SJCRH30 (cell line): Measurements from ENCODE around the gene PM20D1. TPM values are rescaled to one million over a fixed set of nuclear protein-coding genes. Genes with fewer than 3 reads are reported as not detected.

Experiments used
- DNase-seq, 2 experiments: peaks; one replicate each; pipeline ENCODE4 v3.0.0-alpha.2; 2015 to 2020
- H3K27ac ChIP-seq: fragments of 250-450 bp; sonication (Bioruptor Pico); 2 replicates; pipeline ENCODE4 v1.5.1; 2020; ENCODE audit warnings: mild to moderate bottlenecking, moderate library complexity
- H3K27me3 ChIP-seq: fragments of 250-450 bp; sonication (Bioruptor Pico); 2 replicates; pipeline ENCODE4 v1.5.1; 2020; ENCODE audit warnings: mild to moderate bottlenecking, moderate library complexity
- H3K36me3 ChIP-seq: fragments of 250-450 bp; sonication (Bioruptor Pico); 2 replicates; pipeline ENCODE4 v1.5.1; 2020; ENCODE audit warnings: mild to moderate bottlenecking, moderate library complexity
- H3K4me1 ChIP-seq: fragments of 250-450 bp; sonication (Bioruptor Pico); 2 replicates; pipeline ENCODE4 v1.5.1; 2020; ENCODE audit warnings: mild to moderate bottlenecking, moderate library complexity
- H3K4me3 ChIP-seq: fragments of 250-450 bp; sonication (Bioruptor Pico); 2 replicates; pipeline ENCODE4 v1.5.1; 2020; ENCODE audit warnings: mild to moderate bottlenecking, moderate library complexity
- H3K9me3 ChIP-seq: fragments of 250-450 bp; sonication (Bioruptor Pico); replicated peaks from 2 replicates; pipeline ENCODE4 v1.5.1; 2020; ENCODE audit warnings: mild to moderate bottlenecking, moderate library complexity
- total RNA-seq: library from RNA; depleted of rRNA; stranded (reverse); fragments of >200 nt; shearing (Covaris generic); gene quantifications from 2 replicates; pipeline ENCODE4 v1.2.3, GENCODE V29; 2014

PM20D1 gene
- total RNA-seq, 1 experiment from 2014 or later = 0.04 TPM

DNA sequence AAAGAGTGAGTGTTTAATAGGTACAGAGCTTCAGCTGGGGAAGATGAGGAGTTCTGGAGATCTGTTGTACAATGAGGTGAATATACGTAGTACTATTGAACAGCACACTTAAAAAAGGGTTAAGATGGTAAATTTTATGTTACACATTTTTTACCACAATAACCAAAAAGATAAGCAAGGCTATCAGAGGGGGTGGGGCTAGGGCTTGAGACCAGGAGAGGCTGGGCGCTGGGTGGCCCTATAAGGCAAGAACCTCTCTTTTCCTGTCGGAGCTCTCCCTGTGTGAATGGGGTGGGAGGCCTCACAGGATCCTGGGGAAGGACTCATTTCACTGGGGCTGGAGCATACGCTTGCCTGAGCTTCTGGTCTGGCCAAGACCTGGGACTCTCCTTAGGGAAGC is 45.9 kb downstream of the PM20D1 start:
- no peak overlapping the region for H3K4me3 ChIP-seq
- no peak overlapping the region for H3K27ac ChIP-seq
- peaks cover 19% of the 10 kb centered on the region for H3K36me3 ChIP-seq
- H3K4me1 ChIP-seq = no peaks in the 10 kb centered on the region
- H3K9me3 ChIP-seq = no peaks in the 10 kb centered on the region
- H3K27me3 ChIP-seq = no peaks in the 10 kb centered on the region
- no peak for DNase-seq

DNA sequence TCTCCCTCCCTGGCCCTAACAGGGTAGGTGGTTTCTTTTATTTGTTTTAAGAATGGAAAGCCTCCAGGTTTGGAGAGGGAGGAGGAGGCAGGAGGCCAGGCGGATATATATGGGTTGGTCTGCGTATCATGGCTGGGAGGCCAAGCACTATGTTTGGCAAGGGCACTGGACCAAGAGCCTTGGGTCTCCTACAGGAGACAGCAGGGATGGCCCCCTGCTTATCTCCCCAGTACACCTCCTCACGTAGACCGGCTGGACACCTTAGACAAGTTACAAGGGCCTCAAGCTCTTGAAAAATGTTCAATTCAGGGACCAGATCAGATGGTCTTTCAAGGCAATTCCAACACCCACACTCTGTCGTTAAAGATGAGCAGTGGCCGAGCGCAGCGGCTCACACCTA is 47.9 kb downstream of the PM20D1 start:
- no peaks in the 10 kb centered on the region for H3K9me3 ChIP-seq
- H3K27me3 ChIP-seq = no peaks in the 10 kb centered on the region
- peaks cover 34% of the 10 kb centered on the region for H3K36me3 ChIP-seq
- no peak for DNase-seq
- H3K4me3 ChIP-seq = no peak overlapping the region
- no peaks in the 10 kb centered on the region for H3K4me1 ChIP-seq
- H3K27ac ChIP-seq = no peak overlapping the region

DNA sequence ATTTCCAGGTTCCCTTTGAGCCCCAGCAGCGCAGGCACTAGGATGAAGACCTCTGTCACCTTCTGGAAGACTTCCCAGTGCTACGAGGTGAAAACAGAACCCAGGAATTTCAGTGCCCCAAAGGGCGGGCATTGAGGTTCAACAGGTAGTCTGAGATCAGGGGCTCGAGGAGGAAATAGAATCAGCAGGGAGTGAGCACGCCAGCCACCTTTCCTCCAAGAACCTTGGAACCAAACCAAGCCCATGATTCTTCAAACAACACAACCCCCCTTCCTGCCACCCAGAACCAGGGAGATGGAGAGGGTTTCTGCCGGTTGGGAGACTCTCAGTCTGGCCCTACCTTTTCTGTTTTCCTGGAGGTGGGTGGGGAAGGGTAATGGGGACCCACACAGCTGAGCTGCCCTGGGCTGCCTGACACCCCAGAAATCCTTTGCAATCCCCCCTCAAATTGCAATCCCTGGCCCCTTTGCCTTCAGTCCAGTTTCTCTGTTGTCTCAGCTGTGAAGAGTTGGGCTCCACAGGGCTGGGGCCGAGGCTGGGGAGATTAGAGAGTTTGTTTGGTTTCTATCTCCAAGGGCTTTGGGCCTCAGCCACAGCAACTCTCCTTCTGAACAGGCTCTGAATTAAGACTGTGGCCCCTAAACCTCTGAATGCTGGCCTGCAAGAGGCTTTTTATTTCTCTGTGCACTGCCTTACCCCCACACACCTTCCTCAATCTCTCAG is 48.8 kb downstream of the PM20D1 start:
- Histone ChIP-seq H3K36me3 (peaks cover 41% of the 10 kb centered on the region), H3K27ac (no peak overlapping the region), H3K27me3 (no peaks in the 10 kb centered on the region), H3K4me1 (no peaks in the 10 kb centered on the region), H3K9me3 (no peaks in the 10 kb centered on the region), H3K4me3 (no peak overlapping the region)
- no peak for DNase-seq

DNA sequence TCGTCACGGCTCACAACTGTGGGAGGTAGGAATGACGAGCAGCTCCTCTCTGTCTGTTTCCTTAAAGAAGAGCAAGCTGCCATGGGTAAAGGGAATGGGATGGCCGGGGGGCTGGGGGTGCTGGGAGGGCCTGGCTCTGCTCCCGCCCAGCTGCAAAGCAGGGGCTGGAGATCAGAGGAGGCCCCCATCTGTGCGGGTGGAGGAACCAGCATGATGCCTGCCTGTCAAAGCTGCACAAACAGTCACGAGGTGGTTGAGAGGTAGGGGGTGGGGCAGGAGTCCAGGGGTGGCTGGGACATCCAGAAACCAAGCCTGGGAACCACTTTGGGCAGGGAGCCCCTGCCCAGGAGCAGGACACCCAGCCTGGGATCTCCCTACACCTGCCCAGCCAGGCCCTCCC is 49.5 kb downstream of the PM20D1 start:
- no peaks in the 10 kb centered on the region for H3K27me3 ChIP-seq
- peaks cover 41% of the 10 kb centered on the region for H3K36me3 ChIP-seq
- H3K4me1 ChIP-seq = no peaks in the 10 kb centered on the region
- no peak overlapping the region for H3K27ac ChIP-seq
- DNase-seq = no peak
- H3K9me3 ChIP-seq = no peaks in the 10 kb centered on the region
- no peak overlapping the region for H3K4me3 ChIP-seq

DNA sequence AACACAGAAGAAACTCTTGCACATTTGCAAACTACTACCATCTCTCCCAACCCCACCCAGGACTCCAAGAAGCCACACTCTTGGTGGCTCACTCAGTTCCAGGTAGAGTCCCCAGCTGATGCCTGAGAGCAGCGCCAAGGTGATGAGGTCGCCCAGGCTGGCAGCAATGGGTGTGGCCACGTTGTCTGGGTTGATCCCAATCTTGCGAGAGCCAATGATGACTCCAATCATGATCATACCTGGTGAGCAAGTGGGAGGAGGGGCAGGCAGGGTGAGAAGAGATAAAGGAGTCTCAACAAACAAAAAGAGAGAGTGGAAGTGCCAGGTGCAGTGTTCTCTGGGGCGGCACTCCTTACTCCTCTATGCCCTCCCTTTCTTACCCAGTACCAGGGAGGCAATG is 51.4 kb downstream of the PM20D1 start:
- H3K36me3 ChIP-seq = peaks cover 46% of the 10 kb centered on the region
- DNase-seq = no peak
- H3K4me1 ChIP-seq = peaks cover 3% of the 10 kb centered on the region
- H3K27ac ChIP-seq = no peak overlapping the region
- no peaks in the 10 kb centered on the region for H3K27me3 ChIP-seq
- H3K9me3 ChIP-seq = no peaks in the 10 kb centered on the region
- H3K4me3 ChIP-seq = no peak overlapping the region

DNA sequence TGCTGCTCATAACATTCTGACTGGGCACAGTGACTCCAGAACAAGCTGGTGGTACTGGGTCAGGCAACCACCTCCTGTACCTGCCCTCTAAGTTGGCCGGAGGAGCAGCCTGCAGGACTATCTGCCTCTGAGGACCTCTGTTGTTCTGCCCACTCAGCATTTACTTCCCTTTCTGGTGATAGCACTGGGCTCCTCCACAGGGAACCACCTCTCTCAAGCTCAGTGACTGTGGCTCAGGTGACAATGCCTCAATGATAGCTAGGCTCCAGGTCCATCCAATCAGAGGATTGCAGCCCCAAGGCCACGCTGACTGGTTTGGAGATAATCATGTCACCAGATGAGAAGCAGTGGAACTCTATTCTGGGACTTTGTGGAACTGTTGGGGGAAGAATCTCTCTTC is 52.8 kb downstream of the PM20D1 start:
- peaks cover 46% of the 10 kb centered on the region for H3K36me3 ChIP-seq

DNA sequence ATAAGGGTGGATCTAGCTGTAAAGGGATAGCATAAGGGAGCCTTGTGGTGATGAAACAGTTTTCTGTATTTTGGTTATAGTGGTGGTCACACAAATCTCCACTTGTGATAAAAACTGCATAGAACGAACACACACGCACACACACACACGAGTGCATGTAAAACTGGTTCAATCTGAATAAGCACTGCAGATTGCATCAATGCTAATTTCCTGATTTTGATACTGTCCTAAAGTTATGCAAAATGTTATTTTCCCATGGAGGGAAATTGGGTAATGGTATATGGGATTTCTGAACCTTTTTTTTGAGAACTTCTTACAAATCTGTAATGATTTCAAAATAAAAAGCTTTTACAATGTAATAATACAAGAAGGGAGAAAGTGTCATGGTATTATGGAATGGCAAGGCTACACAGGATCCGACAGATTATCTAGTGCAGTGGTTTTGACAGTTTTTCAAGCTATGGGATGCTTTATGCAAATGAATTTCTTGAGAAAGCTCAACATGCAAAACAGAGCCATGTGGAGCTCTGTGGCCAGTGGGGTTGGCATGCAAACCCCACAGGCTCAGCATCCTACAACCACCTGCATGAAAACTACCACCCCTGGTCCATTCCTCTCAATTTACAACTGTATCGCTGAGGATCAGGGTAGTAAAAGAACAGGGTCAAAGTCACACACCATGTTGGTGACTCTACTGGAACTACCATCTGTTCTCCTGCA is 55.8 kb downstream of the PM20D1 start:
- Histone ChIP-seq H3K9me3 (no peaks in the 10 kb centered on the region), H3K27ac (no peak overlapping the region), H3K4me1 (peaks cover 22% of the 10 kb centered on the region), H3K4me3 (no peak overlapping the region), H3K36me3 (peaks cover 42% of the 10 kb centered on the region), H3K27me3 (no peaks in the 10 kb centered on the region)
- no peak for DNase-seq

More for the DNA sequence above, 52.8 kb downstream of the PM20D1 start:
- Histone ChIP-seq H3K9me3 (no peaks in the 10 kb centered on the region), H3K4me3 (no peak overlapping the region), H3K4me1 (peaks cover 17% of the 10 kb centered on the region), H3K27ac (no peak overlapping the region), H3K27me3 (no peaks in the 10 kb centered on the region)
- no peak for DNase-seq

DNA sequence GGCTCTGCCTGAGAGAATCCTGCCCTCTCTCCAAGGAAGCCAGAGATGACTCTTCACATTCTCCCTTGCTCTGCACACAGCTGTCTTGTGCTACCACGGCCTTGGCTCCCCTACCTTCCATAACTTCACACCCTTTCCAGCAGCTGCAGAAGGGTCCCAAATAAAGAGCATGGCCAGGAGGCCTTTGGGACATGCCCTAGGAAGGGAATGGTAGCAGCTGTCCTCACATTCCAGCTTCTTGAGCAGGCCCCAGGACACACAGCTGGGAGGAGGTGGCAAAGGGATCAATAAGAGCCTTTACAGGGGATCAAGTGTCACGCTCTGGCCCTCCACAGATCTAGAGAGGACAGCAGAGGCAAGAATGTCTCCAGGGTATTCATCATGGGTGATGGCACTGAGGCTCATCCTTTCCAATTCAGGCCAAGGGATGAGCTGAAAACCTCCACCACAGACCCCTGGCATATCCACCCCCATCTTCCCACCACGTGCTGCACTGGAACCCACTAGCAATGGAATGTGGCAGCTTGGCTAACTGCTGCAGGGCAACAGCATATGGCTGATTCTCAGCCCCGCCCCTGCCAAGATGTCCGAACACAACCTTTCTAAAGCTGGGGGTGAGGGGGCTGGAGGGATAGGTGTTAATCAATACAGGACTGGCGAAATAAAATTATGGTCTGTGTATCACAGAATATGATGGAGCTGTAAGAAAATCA is 56.8 kb downstream of the PM20D1 start:
- DNase-seq = peak; percentile 92 to 95
- Histone ChIP-seq H3K4me3 (no peak overlapping the region), H3K9me3 (no peaks in the 10 kb centered on the region), H3K27me3 (no peaks in the 10 kb centered on the region), H3K36me3 (peaks cover 31% of the 10 kb centered on the region), H3K4me1 (peaks cover 22% of the 10 kb centered on the region), H3K27ac (peak overlapping the region; percentile 59)

DNA sequence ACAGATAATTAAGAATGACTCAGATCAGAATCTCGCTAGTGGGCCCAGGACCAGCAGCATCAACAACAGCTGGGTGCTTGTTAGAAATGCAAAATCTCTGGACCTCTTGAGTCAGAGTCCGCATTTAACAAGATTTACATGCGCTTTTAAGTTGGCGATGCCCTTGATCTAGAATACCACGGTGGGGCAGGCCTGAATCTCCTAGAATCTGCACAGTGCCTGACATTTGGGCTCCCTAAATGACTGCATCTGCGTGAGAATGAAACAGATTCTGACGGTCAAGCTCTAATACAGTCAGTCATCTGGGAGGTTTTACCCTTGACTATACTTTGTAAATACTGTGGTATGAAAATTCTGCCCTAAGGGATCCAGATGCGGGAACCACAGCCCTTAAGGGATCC is 57.5 kb downstream of the PM20D1 start:
- no peaks in the 10 kb centered on the region for H3K27me3 ChIP-seq
- peak overlapping the region; percentile 59 for H3K27ac ChIP-seq
- peaks cover 22% of the 10 kb centered on the region for H3K4me1 ChIP-seq
- no peak overlapping the region for H3K4me3 ChIP-seq
- no peak for DNase-seq
- H3K9me3 ChIP-seq = no peaks in the 10 kb centered on the region
- H3K36me3 ChIP-seq = peaks cover 25% of the 10 kb centered on the region

DNA sequence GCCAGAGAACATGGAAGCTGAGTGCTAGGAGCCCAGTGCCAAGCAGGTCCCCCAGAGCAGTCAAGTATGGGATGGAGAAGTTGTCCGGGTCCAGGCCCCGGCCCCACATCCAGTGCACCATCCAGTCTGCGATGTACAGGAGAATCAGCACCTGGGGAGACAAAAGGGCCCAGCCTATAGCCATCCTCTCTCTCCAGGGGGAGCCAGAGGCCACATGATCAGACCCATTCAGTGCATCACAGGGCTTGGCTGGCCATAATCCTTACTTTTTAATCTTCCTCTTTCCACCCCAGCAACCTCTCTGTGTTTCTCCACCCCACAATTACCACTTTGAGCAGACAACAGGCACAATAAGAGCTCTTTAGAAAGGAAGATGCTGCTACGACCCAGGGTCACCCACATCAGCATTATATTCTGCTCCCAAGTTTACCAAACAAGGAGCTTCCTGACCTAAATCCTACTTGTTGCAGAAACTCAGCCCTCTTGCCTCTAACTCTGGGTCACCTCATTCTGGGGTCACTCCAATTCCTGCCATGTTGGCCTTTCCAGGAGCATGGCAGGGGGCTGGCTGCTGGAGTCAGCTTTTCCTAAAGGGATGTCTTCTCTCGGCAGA is 58.3 kb downstream of the PM20D1 start:
- Histone ChIP-seq H3K4me3 (no peak overlapping the region), H3K27ac (no peak overlapping the region), H3K36me3 (peaks cover 17% of the 10 kb centered on the region), H3K9me3 (no peaks in the 10 kb centered on the region), H3K27me3 (no peaks in the 10 kb centered on the region), H3K4me1 (peaks cover 22% of the 10 kb centered on the region)
- DNase-seq = peak; percentile 47 to 76

DNA sequence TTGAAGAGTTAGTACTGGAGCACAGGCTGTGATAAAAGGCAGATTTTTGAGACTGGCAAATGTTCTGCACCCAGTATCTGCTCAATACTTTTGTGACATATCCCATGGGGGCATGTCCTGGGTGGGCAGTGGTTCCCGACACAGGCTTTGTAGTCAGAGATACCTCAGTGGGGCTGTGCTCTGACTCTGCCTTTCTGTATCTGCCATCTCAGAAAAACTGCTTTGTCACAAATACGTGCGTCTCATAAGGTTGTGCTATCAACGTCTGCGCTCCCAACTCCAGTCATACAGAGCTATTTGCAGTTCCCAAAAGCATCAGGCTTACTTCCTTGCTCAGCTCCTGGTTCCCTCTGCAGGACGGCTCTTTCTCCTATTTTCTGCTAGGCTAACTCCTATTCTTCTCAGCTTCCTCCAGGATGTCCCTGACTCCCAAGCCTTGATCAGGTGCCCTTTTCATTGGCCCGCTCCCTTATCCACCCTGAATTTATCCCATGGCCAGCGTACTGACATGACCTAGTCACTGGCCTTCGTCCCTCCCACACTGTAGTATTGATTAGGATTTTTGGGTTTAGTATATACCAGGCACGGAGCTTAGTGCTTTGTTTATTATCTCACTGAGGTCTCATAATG is 62.5 kb downstream of the PM20D1 start:
- H3K4me1 ChIP-seq = peaks cover 7% of the 10 kb centered on the region
- H3K27me3 ChIP-seq = no peaks in the 10 kb centered on the region
- H3K36me3 ChIP-seq = peaks cover 4% of the 10 kb centered on the region
- no peaks in the 10 kb centered on the region for H3K9me3 ChIP-seq
- DNase-seq = no peak
- no peak overlapping the region for H3K27ac ChIP-seq
- no peak overlapping the region for H3K4me3 ChIP-seq

DNA sequence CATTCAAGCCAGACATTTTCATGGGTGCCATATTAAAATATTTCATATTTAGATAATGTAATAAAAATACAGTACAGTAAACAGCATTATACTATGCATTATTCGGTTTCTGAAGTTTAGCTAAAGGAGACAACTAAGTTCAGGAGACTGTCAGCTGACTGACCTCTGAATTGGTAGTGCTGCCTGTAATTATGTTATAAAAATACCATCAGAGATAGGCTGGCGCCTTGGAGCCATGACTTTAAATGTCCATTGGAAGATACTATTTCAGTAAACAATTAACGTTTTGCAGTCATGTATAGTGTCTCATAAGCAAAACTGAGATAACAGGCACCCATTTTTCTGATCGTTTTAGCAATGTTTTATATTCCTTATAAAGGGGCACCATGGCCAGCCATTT is 63.3 kb downstream of the PM20D1 start:
- H3K36me3 ChIP-seq = no peaks in the 10 kb centered on the region
- no peak for DNase-seq
- H3K4me1 ChIP-seq = no peaks in the 10 kb centered on the region
- no peaks in the 10 kb centered on the region for H3K9me3 ChIP-seq
- H3K4me3 ChIP-seq = no peak overlapping the region
- H3K27ac ChIP-seq = no peak overlapping the region
- H3K27me3 ChIP-seq = no peaks in the 10 kb centered on the region

DNA sequence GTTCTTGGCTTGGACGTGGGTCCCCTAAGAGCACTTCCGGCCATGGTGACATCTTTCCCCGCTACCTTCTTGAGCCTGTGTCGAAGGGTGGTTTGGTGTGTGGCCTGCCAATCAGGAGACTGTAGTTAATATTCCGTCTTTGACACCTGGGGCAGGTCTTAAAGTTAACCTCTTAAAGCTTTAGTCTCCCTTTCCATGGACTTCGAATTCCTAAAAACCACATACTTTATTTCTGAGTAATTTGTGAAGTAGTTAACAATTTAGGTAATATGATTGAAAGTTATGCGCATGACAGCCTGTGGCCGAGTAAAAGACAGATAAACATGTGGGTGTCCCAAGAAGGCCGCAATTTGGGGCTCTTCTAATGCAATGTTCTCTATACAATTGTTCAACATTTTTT is 64.5 kb downstream of the PM20D1 start:
- no peak overlapping the region for H3K4me3 ChIP-seq
- H3K36me3 ChIP-seq = no peaks in the 10 kb centered on the region
- DNase-seq = no peak
- no peaks in the 10 kb centered on the region for H3K4me1 ChIP-seq
- no peak overlapping the region for H3K27ac ChIP-seq
- H3K9me3 ChIP-seq = no peaks in the 10 kb centered on the region
- H3K27me3 ChIP-seq = no peaks in the 10 kb centered on the region

DNA sequence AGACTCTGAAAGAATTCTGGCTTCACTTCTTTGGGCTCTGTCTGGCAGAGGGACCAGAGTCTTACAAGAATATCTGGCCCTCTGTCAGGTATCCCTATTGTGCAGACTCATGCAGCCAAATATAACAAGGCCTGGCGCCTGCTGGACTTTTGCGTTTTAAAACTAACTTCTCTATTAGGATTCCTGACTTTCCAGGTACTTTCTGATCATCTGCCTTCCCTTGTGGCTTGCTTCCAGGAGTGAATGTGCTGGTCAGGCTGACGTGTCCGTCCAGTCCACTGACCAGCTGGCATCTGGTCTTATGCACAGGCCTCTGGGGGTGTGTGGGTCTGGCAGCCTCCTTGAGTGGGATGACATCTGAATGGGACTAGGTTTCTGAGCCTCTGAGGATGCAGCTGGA is 66.0 kb downstream of the PM20D1 start:
- Histone ChIP-seq H3K9me3 (no peaks in the 10 kb centered on the region), H3K27ac (no peak overlapping the region), H3K4me3 (no peak overlapping the region), H3K36me3 (no peaks in the 10 kb centered on the region), H3K27me3 (no peaks in the 10 kb centered on the region), H3K4me1 (no peaks in the 10 kb centered on the region)
- no peak for DNase-seq

DNA sequence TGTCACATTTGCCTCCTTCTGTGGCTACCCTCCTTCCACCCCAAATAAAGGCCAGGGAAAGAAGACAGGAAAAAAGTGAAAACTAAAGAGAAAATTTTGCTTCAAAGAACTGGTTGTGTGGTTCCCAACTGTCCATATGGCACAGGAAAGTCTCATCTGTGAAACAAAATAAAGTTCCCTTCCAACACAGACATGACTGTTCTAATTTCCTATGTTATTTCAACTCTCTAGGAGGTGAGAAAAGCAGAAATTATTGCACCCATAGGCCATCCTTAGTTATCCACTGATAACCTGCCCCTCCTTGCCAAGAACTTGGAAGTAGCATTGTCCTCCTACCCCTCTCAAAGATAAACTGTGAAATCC is 66.5 kb downstream of the PM20D1 start:
- H3K27ac ChIP-seq = no peak overlapping the region

More for the DNA sequence above, 66.5 kb downstream of the PM20D1 start:
- DNase-seq = no peak
- no peaks in the 10 kb centered on the region for H3K36me3 ChIP-seq
- no peaks in the 10 kb centered on the region for H3K27me3 ChIP-seq
- no peaks in the 10 kb centered on the region for H3K4me1 ChIP-seq
- no peaks in the 10 kb centered on the region for H3K9me3 ChIP-seq
- H3K4me3 ChIP-seq = no peak overlapping the region
